H1 (cell line): ENCODE data around the gene VN1R5. TPM values are rescaled to one million over a fixed set of nuclear protein-coding genes. Genes with fewer than 3 reads are reported as not detected.

Source experiments
- CTCF ChIA-PET: fragments of 300-600 bp; sonication (Branson Sonifier 250); formaldehyde crosslinking; loops from one replicate; lab custom pipeline; 2021; ENCODE audit not compliant: partially characterized antibody; lab: Charles Lee
- POLR2A ChIA-PET: fragments of 300-600 bp; sonication (Branson Sonifier 250); formaldehyde crosslinking; loops from one replicate; lab custom pipeline; 2021; ENCODE audit warnings: inconsistent platforms; ENCODE audit not compliant: partially characterized antibody; lab: Charles Lee
- DNase-seq, 2 experiments: peaks; one replicate each; pipeline versions ENCODE4 v3.0.0 to v3.0.0-alpha.2; 2010 to 2022; ENCODE audit warnings: low spot score in 2 of 2, low read depth in 1 of 2, mixed read lengths in 1 of 2
- FAIRE-seq: peaks from 2 replicates; lab custom pipeline; 2011; peaks lifted over from hg19 to GRCh38; lab: Jason Lieb, UNC
- H2AFZ ChIP-seq: 2 replicates; pipeline ENCODE4 v1.8.1; 2012; ENCODE audit warnings: low read length, inconsistent platforms
- H2AK5ac ChIP-seq: 2 replicates; pipeline ENCODE4 v1.6.1; 2013; ENCODE audit warnings: low read depth, low read length
- H2BK120ac ChIP-seq: replicated peaks from 2 replicates; pipeline ENCODE3; 2013; ENCODE audit warnings: low read depth, low read length, inconsistent platforms
- H2BK12ac ChIP-seq: 2 replicates; pipeline ENCODE4 v1.6.1; 2013; ENCODE audit warnings: low read depth, low read length
- H2BK15ac ChIP-seq: 2 replicates; pipeline ENCODE4 v1.6.1; 2013; ENCODE audit warnings: low read length
- H2BK20ac ChIP-seq: 2 replicates; pipeline ENCODE4 v1.6.1; 2013; ENCODE audit warnings: low read length
- H2BK5ac ChIP-seq: 2 replicates; pipeline ENCODE4 v1.6.1; 2013; ENCODE audit warnings: low read depth, low read length
- H3K14ac ChIP-seq: 2 replicates; pipeline ENCODE4 v1.6.1; 2013; ENCODE audit warnings: inconsistent platforms; ENCODE audit not compliant: insufficient read length
- H3K18ac ChIP-seq: 2 replicates; pipeline ENCODE4 v1.6.1; 2013; ENCODE audit warnings: low read length; ENCODE audit errors: extremely low read depth
- H3K23ac ChIP-seq: 2 replicates; pipeline ENCODE4 v1.6.1; 2013; ENCODE audit warnings: inconsistent platforms; ENCODE audit not compliant: insufficient read length
- H3K23me2 ChIP-seq: 2 replicates; pipeline ENCODE4 v1.6.1; 2013; ENCODE audit warnings: low read depth, low read length
- H3K27ac ChIP-seq: 2 replicates; pipeline ENCODE4 v1.6.1; 2011; ENCODE audit warnings: low read depth, low read length, inconsistent platforms
- H3K27me3 ChIP-seq, 4 experiments: replicated peaks in 1 of 4; 1 replicate in 1 of 4; 2 replicates in 3 of 4; pipeline versions ENCODE4 v1.6.1 to v1.8.1; 2011 to 2013; ENCODE audit warnings: low read length in 3 of 4, mild to moderate bottlenecking in 3 of 4, inconsistent platforms in 2 of 4, mixed read lengths in 2 of 4, moderate library complexity in 1 of 4; ENCODE audit not compliant: control insufficient read depth in 3 of 4, insufficient read depth in 3 of 4; ENCODE audit errors: extremely low read depth in 1 of 4
- H3K36me3 ChIP-seq, 4 experiments: 2 replicates each; pipeline versions ENCODE4 v1.6.1 to v1.8.1; 2011 to 2013; ENCODE audit warnings: mild to moderate bottlenecking in 4 of 4, low read length in 3 of 4, moderate library complexity in 2 of 4, control low read depth in 1 of 4, inconsistent platforms in 1 of 4; ENCODE audit not compliant: insufficient read depth in 4 of 4, control insufficient read depth in 2 of 4
- H3K4ac ChIP-seq: replicated peaks from 2 replicates; pipeline ENCODE3; 2013; ENCODE audit warnings: low read length, low read depth, mixed read lengths, inconsistent platforms; ENCODE audit not compliant: insufficient read length
- H3K4me1 ChIP-seq, 4 experiments: replicated peaks in 1 of 4; 1 replicate in 1 of 4; 2 replicates in 3 of 4; pipeline versions ENCODE4 v1.6.1 to v1.8.1; 2011 to 2013; ENCODE audit warnings: low read length in 3 of 4, inconsistent platforms in 2 of 4, mixed read lengths in 1 of 4; ENCODE audit not compliant: insufficient read depth in 4 of 4, control insufficient read depth in 3 of 4
- H3K4me2 ChIP-seq, 2 experiments: 2 replicates each; pipeline versions ENCODE4 v1.6.1 to v1.8.1; 2011 to 2013; ENCODE audit warnings: low read depth in 2 of 2, low read length in 2 of 2, control low read depth in 1 of 2, inconsistent platforms in 1 of 2, mild to moderate bottlenecking in 1 of 2; ENCODE audit not compliant: insufficient read depth in 1 of 2
- H3K4me3 ChIP-seq, 4 experiments: fragments of 200-600, 300-600 bp in 1 of 4; sonication (generic), shearing (Covaris generic), sonication (Bioruptor Twin) in 1 of 4; 2 replicates each; pipeline versions ENCODE4 v1.5.1 to v1.8.1; 2011 to 2016; ENCODE audit warnings: low read length in 4 of 4, low read depth in 3 of 4, control low read depth in 2 of 4, inconsistent platforms in 2 of 4, mild to moderate bottlenecking in 2 of 4, mixed read lengths in 1 of 4, moderate library complexity in 1 of 4; ENCODE audit not compliant: insufficient read depth in 2 of 4; ENCODE audit errors: extremely low read depth in 1 of 4
- H3K56ac ChIP-seq: replicated peaks from 2 replicates; pipeline ENCODE3; 2013; ENCODE audit warnings: low read depth, mild to moderate bottlenecking, mixed read lengths, low read length, inconsistent platforms; ENCODE audit not compliant: insufficient read length
- H3K79me1 ChIP-seq: 2 replicates; pipeline ENCODE4 v1.6.1; 2013; ENCODE audit warnings: low read depth, low read length, control low read depth
- H3K79me2 ChIP-seq, 2 experiments: 2 replicates each; pipeline versions ENCODE4 v1.6.1 to v1.8.1; 2012 to 2013; ENCODE audit warnings: low read length in 2 of 2, mild to moderate bottlenecking in 2 of 2, inconsistent platforms in 1 of 2; ENCODE audit not compliant: insufficient read depth in 2 of 2, control insufficient read depth in 1 of 2
- H3K9ac ChIP-seq, 4 experiments: replicated peaks in 1 of 4; 1 replicate in 1 of 4; 2 replicates in 3 of 4; pipeline versions ENCODE4 v1.6.1 to v1.8.1; 2011 to 2013; ENCODE audit warnings: low read depth in 3 of 4, low read length in 3 of 4, control low read depth in 2 of 4, mild to moderate bottlenecking in 2 of 4, moderate library complexity in 2 of 4, inconsistent platforms in 1 of 4; ENCODE audit errors: extremely low read depth in 1 of 4
- H3K9me3 ChIP-seq, 2 experiments: 2 replicates each; pipeline versions ENCODE4 v1.6.1 to v1.8.1; 2012 to 2013; ENCODE audit warnings: mild to moderate bottlenecking in 2 of 2, moderate library complexity in 2 of 2, control low read depth in 1 of 2, inconsistent platforms in 1 of 2, low read depth in 1 of 2, low read length in 1 of 2, mixed read lengths in 1 of 2; ENCODE audit not compliant: insufficient read depth in 2 of 2
- H4K20me1 ChIP-seq, 2 experiments: replicated peaks in 1 of 2; 2 replicates each; pipeline versions ENCODE3 to v1.8.1; 2011 to 2013; ENCODE audit warnings: inconsistent platforms in 2 of 2, low read length in 2 of 2, mild to moderate bottlenecking in 1 of 2; ENCODE audit not compliant: insufficient read depth in 2 of 2, control insufficient read depth in 1 of 2
- H4K5ac ChIP-seq: 2 replicates; pipeline ENCODE4 v1.6.1; 2013; ENCODE audit warnings: low read length, low read depth, mixed read lengths, inconsistent platforms; ENCODE audit not compliant: insufficient read length
- H4K8ac ChIP-seq: 2 replicates; pipeline ENCODE4 v1.8.0; 2013; ENCODE audit warnings: mild to moderate bottlenecking, moderate library complexity, low read length, inconsistent platforms; ENCODE audit not compliant: insufficient read depth; ENCODE audit errors: extremely low read depth
- H4K91ac ChIP-seq: replicated peaks from 2 replicates; pipeline ENCODE3; 2013; ENCODE audit warnings: low read length, mixed read lengths, inconsistent platforms; ENCODE audit not compliant: insufficient read length
- CBX5 ChIP-seq: fragments of 300-800, 300-1000 bp; sonication (generic); IDR thresholded peaks from 2 replicates; pipeline ENCODE4 v1.7.1; 2016; ENCODE audit warnings: antibody characterized with exemption, low read length, low read depth
- CBX8 ChIP-seq: fragments of 300-800, 300-1000 bp; sonication (generic); IDR thresholded peaks from 2 replicates; pipeline ENCODE4 v1.7.1; 2016; ENCODE audit warnings: low read depth, low read length, borderline replicate concordance
- EGR1 ChIP-seq: IDR thresholded peaks from 2 replicates; pipeline ENCODE4 v1.6.1; 2011; ENCODE audit warnings: low read depth, low read length, borderline replicate concordance
- EP300 ChIP-seq, 2 experiments: IDR thresholded peaks; 1 replicate in 1 of 2; 2 replicates in 1 of 2; pipeline ENCODE4 v1.6.1; 2011 to 2012; ENCODE audit warnings: low read depth in 2 of 2, low read length in 2 of 2, mild to moderate bottlenecking in 2 of 2, borderline replicate concordance in 1 of 2, inconsistent platforms in 1 of 2, moderate library complexity in 1 of 2
- SUZ12 ChIP-seq: fragments of 200-600 bp; sonication (generic); IDR thresholded peaks from 2 replicates; pipeline ENCODE4 v1.6.1; 2012; ENCODE audit warnings: mild to moderate bottlenecking, inconsistent platforms, low read length, moderate library complexity, mixed read lengths
- WGBS, 2 experiments: shearing (Covaris generic) in 1 of 2; methylation state at CpG; one replicate each; pipeline versions ENCODE4 v1.1.6 to v1.1.7; 2013 to 2015; ENCODE audit warnings: low lambda C conversion rate in 2 of 2, mixed read lengths in 2 of 2, inconsistent platforms in 1 of 2, low coverage in 1 of 2, missing lambda C conversion rate in 1 of 2; ENCODE audit not compliant: insufficient replicate concordance in 2 of 2, insufficient coverage in 1 of 2, insufficient read length in 1 of 2; ENCODE audit errors: extremely low coverage in 1 of 2, missing lambda C conversion rate in 1 of 2; 5-methylcytosine and 5-hydroxymethylcytosine counted together
- polyA plus RNA-seq, 7 experiments: library from polyadenylated mRNA; depleted of rRNA in 3 of 7; stranded (reverse) in 5 of 7; unstranded in 2 of 7; fragments of >200 nt in 5 of 7; fragments of 200-250 nt in 2 of 7; gene quantifications; 1 replicate in 5 of 7; 2 replicates in 1 of 7; 4 replicates in 1 of 7; pipeline versions ENCODE4 v1.2.1 to v1.2.3, GENCODE V29; 2011 to 2013; ENCODE audit warnings: missing spikeins in 2 of 7, mixed read lengths in 2 of 7
- total RNA-seq: library from RNA; stranded (reverse); fragmentation: NEBNext Ultra II Directional; extraction: Animal tissue kit (Norgen Biotek cat#: 25700); gene quantifications from 2 replicates; pipeline ENCODE4 v1.2.1, GENCODE V29; 2021
- TF ChIP-seq, protein P1 (sequence below): IDR thresholded peaks from 2 replicates; pipeline ENCODE4 v1.6.1; 2012; ENCODE audit warnings: inconsistent platforms
- TF ChIP-seq, protein P2 (sequence below): IDR thresholded peaks from 2 replicates; pipeline ENCODE4 v1.6.1; 2011; ENCODE audit warnings: low read length, improper control_type of control experiment

The VN1R5 gene
- total and polyA plus RNA-seq, 2 of the 8 experiments (the other 6 are each of a cell fraction or from before 2014, with no cell fraction given): not detected

DNA sequence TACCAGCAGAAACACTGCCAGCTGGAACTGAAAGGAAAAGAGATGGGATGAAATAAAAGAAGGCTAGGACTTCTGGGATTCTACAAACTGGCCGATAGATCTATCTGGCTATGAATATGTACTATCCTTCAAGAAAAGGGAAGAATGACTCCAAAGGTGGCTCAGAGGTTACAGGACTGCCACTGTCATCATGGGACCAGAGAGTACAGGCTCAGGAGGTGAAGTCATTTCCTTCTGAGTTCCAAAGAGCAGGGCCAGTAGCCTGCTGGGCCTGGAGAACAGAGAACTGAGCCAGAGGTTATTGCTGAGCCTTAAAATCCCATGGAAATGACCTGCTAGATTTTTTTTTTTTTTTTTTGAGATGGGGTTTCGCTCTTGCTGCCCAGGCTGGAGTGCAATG is 48.2 kb downstream of the VN1R5 start:
- DNase-seq: no peak
- Histone ChIP-seq H4K8ac (no peak overlapping the region), H3K23ac (no peak overlapping the region), H3K27me3 (no peaks in the 10 kb centered on the region), H2AK5ac (no peak overlapping the region), H3K4ac (no peak overlapping the region), H3K4me1 (peaks cover 3 to 6% (median 5%) of the 10 kb centered on the region in 4 experiments; a peak in 6 of 7 replicates), H2BK120ac (no peak overlapping the region), H3K79me1 (0 out of 2 replicates have a peak, but pooled peaks cover 2% of the 10 kb centered on the region), H3K9me3 (peaks cover 0 to 8% of the 10 kb centered on the region in 2 experiments; a peak in 1 of 4 replicates), H3K18ac (no peak overlapping the region), H4K20me1 (peaks cover 0 to 4% of the 10 kb centered on the region in 2 experiments), H3K79me2 (no peaks in the 10 kb centered on the region), H3K9ac (no peak overlapping the region), H4K5ac (no peak overlapping the region), H3K4me3 (no peak overlapping the region), H2BK12ac (no peak overlapping the region), H3K27ac (no peak overlapping the region), H3K56ac (no peak overlapping the region), H2BK15ac (no peak overlapping the region), H2BK20ac (no peak overlapping the region), H3K14ac (no peak overlapping the region), H3K4me2 (no peak overlapping the region), H4K91ac (no peak overlapping the region), H3K36me3 (peaks cover 39 to 90% (median 71%) of the 10 kb centered on the region in 4 experiments), H3K23me2 (no peaks in the 10 kb centered on the region), H2AFZ (no peak overlapping the region), H2BK5ac (no peak overlapping the region)
- 97% methylated on average over 2 of the region's 2 CpGs; no CpG with 5 or more reads in 1 of the 2 experiments for WGBS, 2 experiments
- POLR2A ChIA-PET: interaction anchor here (1.3 kb wide), 1 partner anchor 20 kb away, joined by 3 read pairs; no protein-coding TSS in a partner anchor
- no peak for FAIRE-seq
- CTCF ChIA-PET: interaction anchor here (0.6 kb wide), 1 partner anchor 503 kb away, joined by 3 read pairs; no protein-coding TSS in a partner anchor
- TF ChIP-seq, protein P1, sequence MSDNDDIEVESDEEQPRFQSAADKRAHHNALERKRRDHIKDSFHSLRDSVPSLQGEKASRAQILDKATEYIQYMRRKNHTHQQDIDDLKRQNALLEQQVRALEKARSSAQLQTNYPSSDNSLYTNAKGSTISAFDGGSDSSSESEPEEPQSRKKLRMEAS: no peak
- TF ChIP-seq CBX8: no peak
- TF ChIP-seq EGR1: no peak
- no peak for TF ChIP-seq SUZ12
- TF ChIP-seq, protein P2, sequence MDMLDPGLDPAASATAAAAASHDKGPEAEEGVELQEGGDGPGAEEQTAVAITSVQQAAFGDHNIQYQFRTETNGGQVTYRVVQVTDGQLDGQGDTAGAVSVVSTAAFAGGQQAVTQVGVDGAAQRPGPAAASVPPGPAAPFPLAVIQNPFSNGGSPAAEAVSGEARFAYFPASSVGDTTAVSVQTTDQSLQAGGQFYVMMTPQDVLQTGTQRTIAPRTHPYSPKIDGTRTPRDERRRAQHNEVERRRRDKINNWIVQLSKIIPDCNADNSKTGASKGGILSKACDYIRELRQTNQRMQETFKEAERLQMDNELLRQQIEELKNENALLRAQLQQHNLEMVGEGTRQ: no peak
- TF ChIP-seq CBX5: no peak
- no peak for TF ChIP-seq EP300 (IDR thresholded peaks at IDR 0.05; ENCODE audit: borderline replicate concordance in 1 of 2, low read depth in 2 of 2, low read length in 2 of 2)
